G401.6 (cell line): ENCODE measurements around the gene MVB12B.

Source experiments
- FAIRE-seq: peaks from 2 replicates; lab custom pipeline; 2012; peaks lifted over from hg19 to GRCh38; lab: Jason Lieb, UNC

The MVB12B gene

GRCh38 chr9:126303488-126303887, 23.1 kb upstream of the MVB12B start:
- no peak for FAIRE-seq

- no peak for FAIRE-seq
Observed at GRCh38 chr9:126304207-126304970, 22.2 kb upstream of the MVB12B start.

GRCh38 chr9:126304971-126305320, 21.7 kb upstream of the MVB12B start:
- FAIRE-seq = no peak

GRCh38 chr9:126306071-126306647, 20.5 kb upstream of the MVB12B start:
- FAIRE-seq = no peak

- no peak for FAIRE-seq
Observed at GRCh38 chr9:126307322-126308061, 19.1 kb upstream of the MVB12B start.

- no peak for FAIRE-seq
Observed at GRCh38 chr9:126309427-126310189, 17.0 kb upstream of the MVB12B start.

- no peak for FAIRE-seq
Observed at GRCh38 chr9:126312584-126313551, 13.8 kb upstream of the MVB12B start.

- FAIRE-seq = no peak
Observed at GRCh38 chr9:126316085-126316655, 10.5 kb upstream of the MVB12B start.

GRCh38 chr9:126317513-126317912, 9.1 kb upstream of the MVB12B start:
- FAIRE-seq = no peak

- no peak for FAIRE-seq
Observed at GRCh38 chr9:126318858-126319257, 7.8 kb upstream of the MVB12B start.

GRCh38 chr9:126319671-126320070, 7.0 kb upstream of the MVB12B start:
- no peak for FAIRE-seq

- FAIRE-seq = no peak
Observed at GRCh38 chr9:126320158-126320922, 6.3 kb upstream of the MVB12B start.

GRCh38 chr9:126321742-126322141, 4.9 kb upstream of the MVB12B start:
- no peak for FAIRE-seq

- no peak for FAIRE-seq
Observed at GRCh38 chr9:126325821-126326220, 808 bp upstream of the MVB12B start.

- no peak for FAIRE-seq
Observed at GRCh38 chr9:126327006-126327713, 531 bp downstream of the MVB12B start.

- FAIRE-seq = no peak
Observed at GRCh38 chr9:126327714-126328185, 1.1 kb downstream of the MVB12B start.

GRCh38 chr9:126328407-126328806, 1.8 kb downstream of the MVB12B start:
- FAIRE-seq = no peak

- FAIRE-seq = no peak
Observed at GRCh38 chr9:126329476-126330275, 3.0 kb downstream of the MVB12B start.

GRCh38 chr9:126330536-126330935, 3.9 kb downstream of the MVB12B start:
- FAIRE-seq = no peak
